Spleen (tissue), 7 donors: ENCODE data around the gene CCDC141.

Experiments used
- POLR2AphosphoS5 ChIP-seq, 3 donors: sonication (generic); formaldehyde crosslinking; IDR thresholded peaks; one replicate each; pipeline ENCODE4 v1.5.1; 2017; ENCODE audit warnings: antibody characterized with exemption in 3 of 3
- TF ChIP-seq, protein P1 (sequence below), 11 experiments: fragments of 200-600 bp in 7 of 11; fragments of 450-650 bp in 4 of 11; sonication (generic) in 4 of 11; IDR thresholded peaks in 8 of 11; conservative IDR thresholded peaks in 3 of 11; 1 replicate in 7 of 11; 2 replicates in 4 of 11; pipeline versions ENCODE4 v1.4.0 to v1.8.0; 2016 to 2021; ENCODE audit warnings: antibody characterized with exemption in 11 of 11, inconsistent platforms in 4 of 11, mild to moderate bottlenecking in 1 of 11
- donor health status: DM: no; HTN: no; CAD: no; lungs with moderate emphysema.
- donor health status: DM: no; HTN: no; CAD: no.
- donor health status: DM: no; HTN: no; CAD: no.

DNA sequence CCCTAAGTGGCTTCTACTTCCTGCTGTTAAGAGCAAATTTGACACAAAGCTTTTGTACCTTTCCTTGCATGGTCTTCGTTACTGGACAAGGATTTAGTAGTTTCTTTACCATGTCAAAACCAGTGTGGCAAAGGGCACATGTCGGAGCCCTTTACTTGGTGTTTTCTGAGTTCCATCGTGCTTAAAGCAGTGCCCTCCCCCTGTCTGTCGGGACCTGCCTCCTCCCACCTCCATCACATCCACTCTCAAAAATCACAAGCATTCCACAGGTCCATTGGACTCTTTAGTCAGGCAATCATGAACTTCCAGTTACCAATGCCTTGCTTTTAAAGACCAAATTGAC lies 763 bp downstream of the CCDC141 start:
- TF ChIP-seq, protein P1, sequence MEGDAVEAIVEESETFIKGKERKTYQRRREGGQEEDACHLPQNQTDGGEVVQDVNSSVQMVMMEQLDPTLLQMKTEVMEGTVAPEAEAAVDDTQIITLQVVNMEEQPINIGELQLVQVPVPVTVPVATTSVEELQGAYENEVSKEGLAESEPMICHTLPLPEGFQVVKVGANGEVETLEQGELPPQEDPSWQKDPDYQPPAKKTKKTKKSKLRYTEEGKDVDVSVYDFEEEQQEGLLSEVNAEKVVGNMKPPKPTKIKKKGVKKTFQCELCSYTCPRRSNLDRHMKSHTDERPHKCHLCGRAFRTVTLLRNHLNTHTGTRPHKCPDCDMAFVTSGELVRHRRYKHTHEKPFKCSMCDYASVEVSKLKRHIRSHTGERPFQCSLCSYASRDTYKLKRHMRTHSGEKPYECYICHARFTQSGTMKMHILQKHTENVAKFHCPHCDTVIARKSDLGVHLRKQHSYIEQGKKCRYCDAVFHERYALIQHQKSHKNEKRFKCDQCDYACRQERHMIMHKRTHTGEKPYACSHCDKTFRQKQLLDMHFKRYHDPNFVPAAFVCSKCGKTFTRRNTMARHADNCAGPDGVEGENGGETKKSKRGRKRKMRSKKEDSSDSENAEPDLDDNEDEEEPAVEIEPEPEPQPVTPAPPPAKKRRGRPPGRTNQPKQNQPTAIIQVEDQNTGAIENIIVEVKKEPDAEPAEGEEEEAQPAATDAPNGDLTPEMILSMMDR (IDR thresholded peaks at IDR 0.05 in 8 of 11, conservative IDR thresholded peaks at IDR 0.05 in 3 of 11): no peak
- TF ChIP-seq POLR2AphosphoS5 (IDR thresholded peaks at IDR 0.05): no peak
